HFFc6 (cell line): ENCODE measurements around the gene SERPINB5. TPM values are rescaled to one million over a fixed set of nuclear protein-coding genes. Genes with fewer than 3 reads are reported as not detected.

Experiments used
- DNase-seq: peaks from one replicate; pipeline ENCODE4 v3.0.0-alpha.2; 2018
- H3K27ac Mint-ChIP-seq: 2 replicates; pipeline ENCODE4 v1.8.0; 2020; ENCODE audit warnings: mild to moderate bottlenecking, mixed read lengths
- H3K27me3 Mint-ChIP-seq: 2 replicates; pipeline ENCODE4 v1.8.0; 2021; ENCODE audit warnings: mild to moderate bottlenecking, moderate library complexity, mixed read lengths; ENCODE audit not compliant: insufficient read depth
- H3K36me3 Mint-ChIP-seq: 2 replicates; pipeline ENCODE4 v1.8.0; 2021; ENCODE audit warnings: low read depth, mixed read lengths
- H3K4me1 Mint-ChIP-seq: 2 replicates; pipeline ENCODE4 v1.8.0; 2020; ENCODE audit warnings: low read depth, mixed read lengths
- H3K4me3 Mint-ChIP-seq: 2 replicates; pipeline ENCODE4 v1.8.0; 2020; ENCODE audit warnings: mild to moderate bottlenecking, moderate library complexity, mixed read lengths
- H3K9me3 Mint-ChIP-seq: 2 replicates; pipeline ENCODE4 v1.8.0; 2020; ENCODE audit warnings: mild to moderate bottlenecking, mixed read lengths
- CTCF ChIP-seq: fragments of 200-600 bp; sonication (generic); IDR thresholded peaks from 2 replicates; pipeline ENCODE4 v1.5.0; 2021; ENCODE audit warnings: antibody characterized with exemption, mild to moderate bottlenecking
- total RNA-seq, 6 experiments: library from RNA; stranded (reverse); fragmentation: NEBNext Ultra II Directional; extraction: Animal tissue kit (Norgen Biotek cat#: 25700); gene quantifications; 2 replicates in 1 of 6; 3 replicates in 5 of 6; pipeline ENCODE4 v1.2.3, GENCODE V29; 2021

Gene SERPINB5
- total RNA-seq, 6 experiments from 2014 or later: not detected

- Mint-ChIP-seq H3K27ac (peak overlapping the region; percentile 80), H3K36me3 (no peaks in the 10 kb centered on the region), H3K27me3 (no peaks in the 10 kb centered on the region), H3K9me3 (no peaks in the 10 kb centered on the region), H3K4me1 (peaks cover 29% of the 10 kb centered on the region), H3K4me3 (peak overlapping the region; percentile 59)
- TF ChIP-seq CTCF: no peak
- peak; percentile 92 for DNase-seq
Measured at GRCh38 chr18:63553081-63553480, 76.3 kb downstream of the SERPINB5 start.

Other genes starting within 250 kb of the SERPINB5 start
- gene BCL2, start 157.2 kb upstream of the SERPINB5 start, total RNA-seq: 1 to 10 TPM in 2 of 6 experiments, under 1 TPM in 4; 0.17 to 1.1 (median 0.95) TPM
- 10 to 100 TPM; 46.7 to 69.4 (median 57.1) TPM for gene KDSR, start 109.8 kb upstream of the SERPINB5 start, total RNA-seq
- 10 to 100 TPM; 55.5 to 69.3 (median 60.1) TPM for gene VPS4B, start 54.5 kb upstream of the SERPINB5 start, total RNA-seq
- not detected for gene SERPINB12, start 65.4 kb downstream of the SERPINB5 start, total RNA-seq
- not detected for gene SERPINB13, start 110.4 kb downstream of the SERPINB5 start, total RNA-seq
- gene SERPINB4, start 167.3 kb downstream of the SERPINB5 start, total RNA-seq: not detected
- gene SERPINB3, start 184.9 kb downstream of the SERPINB5 start, total RNA-seq: not detected
- gene SERPINB11, start 226.0 kb downstream of the SERPINB5 start, total RNA-seq: not detected